Prostate gland (tissue), 2 donors: Measurements from ENCODE around the gene SERPINB1. TPM values are rescaled to one million over a fixed set of nuclear protein-coding genes. Genes with fewer than 3 reads are reported as not detected.
A peak's percentile ranks its signal among the peaks of the same experiment; 100 is the strongest.

Experiments used
- DNase-seq: peaks from one replicate; pipeline ENCODE4 v3.0.0-alpha.2; 2019; ENCODE audit warnings: low spot score
- H3K27ac ChIP-seq, 2 donors: fragments of 200-600 bp; sonication (generic); 2 replicates each; pipeline ENCODE4 v1.5.1; 2017 to 2019
- H3K27me3 ChIP-seq: fragments of 200-600 bp; sonication (generic); replicated peaks from 2 replicates; pipeline ENCODE4 v1.5.1; 2019; ENCODE audit not compliant: insufficient read depth
- H3K36me3 ChIP-seq, 2 donors: fragments of 200-600 bp; sonication (generic); 1 replicate in 1 of 2; 2 replicates in 1 of 2; pipeline versions ENCODE4 v1.5.1 to v1.8.1; 2017 to 2019
- H3K4me1 ChIP-seq: fragments of 200-600 bp; sonication (generic); replicated peaks from 2 replicates; pipeline ENCODE4 v1.5.1; 2019
- H3K4me3 ChIP-seq, 2 donors: fragments of 200-600 bp; sonication (generic); 2 replicates each; pipeline ENCODE4 v1.5.1; 2017 to 2019
- H3K9me3 ChIP-seq: fragments of 200-600 bp; sonication (generic); 2 replicates; pipeline ENCODE4 v1.5.1; 2017
- CTCF ChIP-seq, 4 experiments: fragments of 200-600 bp in 2 of 4; fragments of 450-650 bp in 2 of 4; sonication (generic) in 2 of 4; IDR thresholded peaks; 1 replicate in 3 of 4; 2 replicates in 1 of 4; pipeline ENCODE4 v1.5.1; 2016 to 2019; ENCODE audit warnings: antibody characterized with exemption in 4 of 4, mild to moderate bottlenecking in 2 of 4, moderate library complexity in 2 of 4
- POLR2A ChIP-seq: fragments of 450-650 bp; IDR thresholded peaks from one replicate; pipeline ENCODE4 v1.6.1; 2016; ENCODE audit warnings: antibody characterized with exemption, mild to moderate bottlenecking
- POLR2AphosphoS5 ChIP-seq: sonication (generic); formaldehyde crosslinking; IDR thresholded peaks from one replicate; pipeline ENCODE4 v1.6.1; 2017; ENCODE audit warnings: antibody characterized with exemption
- WGBS: methylation state at CpG from one replicate; pipeline ENCODE4 v1.1.5; 2018; 5-methylcytosine and 5-hydroxymethylcytosine counted together
- intact Hi-C: fragments of 100-400 bp; cut with DNase I; formaldehyde crosslinking; loops from one replicate; pipeline ENCODE4 v1.14.2; 2022
- total RNA-seq, 2 donors: library from RNA; depleted of rRNA; stranded (reverse); fragments of >200 nt; gene quantifications; one replicate each; pipeline ENCODE4 v1.1.0, GENCODE V29; 2016

Gene SERPINB1
- total RNA-seq, 2 donors from 2014 or later = 27.5 to 31.1 TPM

- TF ChIP-seq POLR2AphosphoS5 (no peak), POLR2A (no peak), CTCF (IDR thresholded peaks at IDR 0.05) (no peak)
- H3K9me3 ChIP-seq = no peaks in the 10 kb centered on the region
- H3K27me3 ChIP-seq = no peaks in the 10 kb centered on the region
- H3K36me3 ChIP-seq = no peaks in the 10 kb centered on the region
- no peaks in the 10 kb centered on the region for H3K4me1 ChIP-seq
- intact Hi-C loops = no loop called here
- no peak overlapping the region for H3K27ac ChIP-seq
- no peak for DNase-seq
- 77% methylated on average over 9 of the region's 9 CpGs for WGBS
- no peak overlapping the region for H3K4me3 ChIP-seq
These were observed 31.5 kb downstream of the SERPINB1 start for GRCh38 chr6:2810092-2810671.

- no peaks in the 10 kb centered on the region for H3K9me3 ChIP-seq
- no peak overlapping the region for H3K4me3 ChIP-seq
- 89% methylated on average over 2 of the region's 2 CpGs for WGBS
- no peak for DNase-seq
- H3K4me1 ChIP-seq = no peaks in the 10 kb centered on the region
- no peaks in the 10 kb centered on the region for H3K36me3 ChIP-seq
- no peak overlapping the region for H3K27ac ChIP-seq
- H3K27me3 ChIP-seq = no peaks in the 10 kb centered on the region
- TF ChIP-seq POLR2AphosphoS5 (no peak), CTCF (IDR thresholded peaks at IDR 0.05) (no peak), POLR2A (no peak)
- intact Hi-C loops = no loop called here
These were observed 32.6 kb downstream of the SERPINB1 start for GRCh38 chr6:2809015-2809414.

DNA sequence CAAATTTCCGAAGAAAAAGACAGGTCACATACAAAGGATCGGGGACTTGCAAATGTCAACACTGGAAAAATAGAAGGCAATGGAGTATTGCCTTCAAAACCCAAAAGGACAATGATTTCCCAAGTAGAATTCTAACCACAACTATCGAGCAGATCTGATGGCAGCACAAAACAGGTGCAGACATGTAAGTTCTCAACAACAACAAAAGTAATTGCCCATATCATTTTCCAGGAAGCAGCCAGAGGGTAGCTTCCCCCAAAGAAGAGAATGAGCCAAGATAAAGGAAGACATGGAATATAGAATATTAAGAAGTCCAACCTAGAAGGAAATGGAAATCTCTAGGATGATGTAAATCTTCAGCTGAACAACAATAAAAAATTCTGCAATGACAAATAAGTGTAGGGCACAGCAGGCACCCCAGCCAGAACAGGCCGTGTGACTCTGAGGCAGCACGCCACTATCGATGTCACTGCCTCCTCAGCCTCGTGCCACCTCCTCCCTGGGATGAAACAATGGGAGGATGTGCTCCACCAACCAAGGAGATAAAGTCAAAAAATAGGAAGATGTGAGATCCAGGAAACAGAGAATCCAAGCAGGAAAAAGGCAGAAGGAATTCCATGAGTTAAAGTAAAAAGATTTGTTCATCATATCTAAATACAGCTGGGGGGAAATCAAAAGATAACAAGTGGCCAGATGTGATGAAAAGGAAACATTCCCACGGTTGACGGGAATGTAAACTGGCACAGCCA, 34.1 kb downstream of the SERPINB1 start:
- 61% methylated on average over 9 of the region's 9 CpGs for WGBS
- H3K4me1 ChIP-seq = no peaks in the 10 kb centered on the region
- DNase-seq = no peak
- no peak overlapping the region for H3K4me3 ChIP-seq
- no peaks in the 10 kb centered on the region for H3K36me3 ChIP-seq
- H3K9me3 ChIP-seq = no peaks in the 10 kb centered on the region
- peak; percentile 34 for TF ChIP-seq POLR2AphosphoS5
- no peak for TF ChIP-seq POLR2A
- TF ChIP-seq CTCF (IDR thresholded peaks at IDR 0.05) = no peak
- intact Hi-C loops = no loop called here
- H3K27ac ChIP-seq = no peak overlapping the region
- H3K27me3 ChIP-seq = no peaks in the 10 kb centered on the region

DNA sequence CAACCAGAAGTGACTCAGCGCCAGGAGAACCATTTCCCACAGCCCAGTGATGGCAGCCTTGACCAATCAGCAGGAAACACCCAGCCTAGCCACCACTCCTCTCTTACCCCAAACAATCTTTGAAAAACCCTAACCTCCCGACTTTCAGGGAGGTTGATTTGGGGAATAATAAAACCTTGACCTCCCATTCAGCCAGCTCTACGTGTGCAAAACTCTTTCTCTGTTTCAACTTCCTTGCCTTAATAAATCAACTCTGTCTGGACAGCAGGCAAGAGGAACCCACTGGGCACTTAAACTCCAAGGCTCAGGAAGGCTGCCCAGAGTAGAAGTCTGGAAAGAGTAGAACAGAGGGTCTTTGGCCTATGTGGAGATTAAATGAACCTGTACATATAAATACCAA, 35.0 kb downstream of the SERPINB1 start:
- H3K4me1 ChIP-seq = no peaks in the 10 kb centered on the region
- 84% methylated on average over 3 of the region's 3 CpGs for WGBS
- H3K4me3 ChIP-seq = no peak overlapping the region
- DNase-seq = no peak
- no peaks in the 10 kb centered on the region for H3K9me3 ChIP-seq
- H3K27ac ChIP-seq = no peak overlapping the region
- H3K36me3 ChIP-seq = no peaks in the 10 kb centered on the region
- intact Hi-C loops = no loop called here
- no peaks in the 10 kb centered on the region for H3K27me3 ChIP-seq
- TF ChIP-seq POLR2A (no peak), POLR2AphosphoS5 (no peak), CTCF (IDR thresholded peaks at IDR 0.05) (no peak)

GRCh38 chr6:2805031-2805430, 36.6 kb downstream of the SERPINB1 start:
- no peak for DNase-seq
- Histone ChIP-seq H3K27me3 (no peaks in the 10 kb centered on the region), H3K27ac (no peak overlapping the region), H3K4me1 (no peaks in the 10 kb centered on the region), H3K36me3 (no peaks in the 10 kb centered on the region), H3K4me3 (no peak overlapping the region), H3K9me3 (no peaks in the 10 kb centered on the region)
- no peak for TF ChIP-seq POLR2A
- no peak for TF ChIP-seq CTCF (IDR thresholded peaks at IDR 0.05)
- no peak for TF ChIP-seq POLR2AphosphoS5
- 98% methylated on average over 14 of the region's 14 CpGs for WGBS
- intact Hi-C loops = no loop called here
